Endometrial microvascular endothelial cells (primary cell): Measurements from ENCODE around the gene NPM1. TPM values are rescaled to one million over a fixed set of nuclear protein-coding genes. Genes with fewer than 3 reads are reported as not detected.

Source experiments
- in situ Hi-C: cut with HindIII; loops from 2 replicates; pipeline ENCODE4 v1.10.0; 2017; ENCODE audit warnings: low sequenced_read_pairs, low pct_unique_long_range_greater_than_20kb; ENCODE audit errors: inconsistent ontology term
- total RNA-seq: library from RNA; depleted of rRNA; stranded (reverse); fragments of >200 nt; gene quantifications from one replicate; pipeline ENCODE4 v1.2.3, GENCODE V29; 2015; ENCODE audit errors: inconsistent ontology term

Gene NPM1
- total RNA-seq, 1 donor from 2014 or later: 1,447 TPM

GRCh38 chr5:171437286-171437821, 49.7 kb downstream of the NPM1 start:
- in situ Hi-C loops: no loop called here

GRCh38 chr5:171438738-171439137, 51.1 kb downstream of the NPM1 start:
- in situ Hi-C loops: no loop called here

GRCh38 chr5:171441246-171441791, 53.7 kb downstream of the NPM1 start:
- in situ Hi-C loops: no loop called here

- in situ Hi-C loops: no loop called here
These were observed 54.8 kb downstream of the NPM1 start for GRCh38 chr5:171442287-171443042.

- in situ Hi-C loops: no loop called here
These were observed 56.9 kb downstream of the NPM1 start for GRCh38 chr5:171444582-171444981.

GRCh38 chr5:171445644-171446516, 58.2 kb downstream of the NPM1 start:
- in situ Hi-C loops: no loop called here

GRCh38 chr5:171447226-171447625, 59.6 kb downstream of the NPM1 start:
- in situ Hi-C loops: no loop called here

- in situ Hi-C loops: no loop called here
These were observed 61.8 kb downstream of the NPM1 start for GRCh38 chr5:171449426-171449825.

GRCh38 chr5:171450423-171451331, 63.0 kb downstream of the NPM1 start:
- in situ Hi-C loops: no loop called here

GRCh38 chr5:171451421-171451820, 63.8 kb downstream of the NPM1 start:
- in situ Hi-C loops: no loop called here

- in situ Hi-C loops: no loop called here
These were observed 65.5 kb downstream of the NPM1 start for GRCh38 chr5:171453056-171453725.

- in situ Hi-C loops: no loop called here
These were observed 66.3 kb downstream of the NPM1 start for GRCh38 chr5:171453988-171454387.

GRCh38 chr5:171454549-171454948, 66.9 kb downstream of the NPM1 start:
- in situ Hi-C loops: no loop called here

- in situ Hi-C loops: no loop called here
These were observed 67.9 kb downstream of the NPM1 start for GRCh38 chr5:171455522-171455921.

- in situ Hi-C loops: no loop called here
These were observed 69.7 kb downstream of the NPM1 start for GRCh38 chr5:171457208-171457981.

GRCh38 chr5:171459839-171460238, 72.2 kb downstream of the NPM1 start:
- in situ Hi-C loops: no loop called here
